Activated T-helper 9 cell treated with anti-CD3 and anti-CD28 coated beads, Interleukin-2, amount 50 U/mL, for 16 hours (primary cell): ENCODE data around the gene FLT1.

Source experiments
- DNase-seq: peaks from one replicate; pipeline ENCODE4 v3.0.0-alpha.2; 2020; ENCODE audit warnings: low read depth

Gene FLT1

DNA sequence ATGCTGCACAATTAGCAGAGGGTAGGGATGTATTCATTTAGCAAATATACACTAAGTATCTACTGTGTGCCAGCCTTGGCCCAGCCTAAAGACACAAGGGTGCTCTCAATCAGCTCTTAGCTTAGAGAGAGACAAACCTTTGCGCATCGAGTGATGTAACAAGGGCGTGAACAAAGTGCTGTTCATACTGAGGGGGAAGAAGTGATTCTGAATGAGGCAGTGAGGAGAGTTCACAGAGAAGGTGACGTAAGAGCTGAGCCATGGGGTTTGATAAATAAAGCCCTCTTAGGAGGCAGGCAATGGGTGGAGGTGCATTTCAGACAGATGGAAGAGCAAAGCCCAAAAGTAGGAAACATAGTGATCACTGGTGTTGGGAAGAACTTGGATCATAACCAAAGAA lies 68.5 kb downstream of the FLT1 start:
- DNase-seq: no peak

DNA sequence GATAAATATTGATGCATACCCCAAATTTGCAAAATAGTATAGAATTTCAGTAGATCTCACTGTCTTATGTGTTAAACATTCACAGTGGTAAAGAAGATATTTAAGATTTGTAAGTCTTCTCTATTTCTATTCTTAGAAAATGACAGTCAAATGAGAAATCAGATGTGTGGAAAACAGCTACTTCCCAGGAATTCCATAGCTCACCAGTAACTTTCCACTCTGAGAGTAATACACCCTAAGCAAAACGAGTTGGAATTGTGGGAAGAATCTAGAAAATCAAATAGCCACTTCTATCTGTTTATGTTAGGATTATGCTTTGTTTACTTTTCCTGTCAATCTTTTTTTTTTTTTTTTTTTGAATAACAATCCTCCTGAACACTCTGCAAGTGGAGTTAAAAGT lies 69.1 kb downstream of the FLT1 start:
- no peak for DNase-seq

GRCh38 chr13:28424541-28424940 lies 70.4 kb downstream of the FLT1 start:
- no peak for DNase-seq

GRCh38 chr13:28423010-28423409 lies 71.9 kb downstream of the FLT1 start:
- DNase-seq: no peak

DNA sequence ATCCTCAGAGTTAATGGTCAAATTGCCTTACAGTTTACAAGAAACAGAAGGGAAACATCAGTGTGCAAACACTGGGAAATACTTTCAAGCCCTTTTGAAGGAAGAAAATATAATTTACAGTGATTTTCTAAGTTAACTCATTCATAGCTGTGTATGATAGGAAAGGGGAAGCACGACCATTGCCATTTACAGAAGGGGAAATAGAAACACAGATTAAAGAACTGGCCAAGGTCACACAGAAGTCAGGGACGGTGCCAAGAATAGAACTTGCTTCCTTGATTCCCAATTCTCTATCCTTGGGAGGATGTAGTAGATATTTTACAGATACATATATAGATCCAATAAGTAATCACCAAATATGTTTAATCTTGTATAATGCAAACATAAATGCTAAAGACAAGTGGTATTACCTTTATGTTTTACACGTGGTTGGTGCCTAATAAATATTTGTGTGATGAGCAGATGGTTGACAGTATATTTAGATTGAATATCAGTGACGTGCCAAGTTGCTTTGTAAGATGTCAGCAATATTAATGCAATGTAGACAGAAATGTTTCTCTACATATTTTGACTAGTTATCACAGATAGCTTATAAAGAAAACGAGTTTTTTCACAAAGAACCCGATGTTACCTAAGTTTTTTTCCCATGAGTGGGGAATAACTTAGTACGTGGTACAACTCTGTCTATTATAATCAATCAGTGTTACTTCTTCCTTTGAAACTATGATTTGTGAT lies 73.1 kb downstream of the FLT1 start:
- DNase-seq: no peak

DNA sequence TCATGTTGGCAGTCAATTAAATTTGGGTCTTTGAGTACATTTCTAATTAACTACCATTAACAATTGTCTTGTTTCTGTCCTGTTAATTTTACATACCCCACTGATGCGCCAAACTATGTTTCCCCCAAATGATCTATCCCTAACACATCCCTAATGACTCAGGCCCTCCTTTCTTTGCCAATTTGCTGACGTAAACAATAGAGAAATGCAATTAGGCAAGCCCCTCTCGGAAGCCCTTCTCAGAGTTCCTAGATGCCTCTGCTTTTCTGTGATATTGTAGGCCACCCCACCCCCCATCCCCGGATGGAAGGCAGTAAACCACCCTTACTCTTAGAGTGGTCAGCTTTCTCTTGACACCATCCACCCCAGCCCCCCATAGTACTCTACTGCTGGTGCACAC lies 74.2 kb downstream of the FLT1 start:
- DNase-seq: no peak

GRCh38 chr13:28415994-28416421 lies 78.9 kb downstream of the FLT1 start:
- no peak for DNase-seq

GRCh38 chr13:28413999-28414398 lies 80.9 kb downstream of the FLT1 start:
- DNase-seq: no peak

GRCh38 chr13:28412981-28413380 lies 81.9 kb downstream of the FLT1 start:
- DNase-seq: no peak

DNA sequence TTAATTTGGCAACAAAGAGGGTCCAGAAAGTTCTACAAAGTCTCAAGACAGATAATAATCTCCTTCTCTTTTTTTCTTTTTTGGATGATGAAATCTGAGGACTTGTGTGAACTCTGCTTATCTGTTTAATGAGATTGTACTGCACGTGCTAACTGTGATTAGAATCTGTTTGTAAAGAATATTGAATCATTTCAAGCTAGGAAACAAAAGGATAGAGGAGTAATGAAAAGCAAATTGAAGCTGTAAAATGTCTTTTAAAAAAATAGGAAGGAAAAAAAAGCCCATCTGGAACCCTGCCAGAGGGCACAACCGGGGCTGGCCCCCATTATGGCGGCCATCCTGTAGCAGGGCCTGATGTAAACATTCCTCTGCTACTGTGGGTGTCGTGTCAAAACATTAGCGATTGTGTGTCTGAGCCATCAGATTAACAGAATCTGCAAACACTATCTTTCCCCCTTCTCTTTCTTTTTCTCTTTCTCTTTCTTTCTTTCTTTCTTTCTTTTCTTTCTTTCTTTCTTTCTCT lies 83.0 kb downstream of the FLT1 start:
- no peak for DNase-seq

DNA sequence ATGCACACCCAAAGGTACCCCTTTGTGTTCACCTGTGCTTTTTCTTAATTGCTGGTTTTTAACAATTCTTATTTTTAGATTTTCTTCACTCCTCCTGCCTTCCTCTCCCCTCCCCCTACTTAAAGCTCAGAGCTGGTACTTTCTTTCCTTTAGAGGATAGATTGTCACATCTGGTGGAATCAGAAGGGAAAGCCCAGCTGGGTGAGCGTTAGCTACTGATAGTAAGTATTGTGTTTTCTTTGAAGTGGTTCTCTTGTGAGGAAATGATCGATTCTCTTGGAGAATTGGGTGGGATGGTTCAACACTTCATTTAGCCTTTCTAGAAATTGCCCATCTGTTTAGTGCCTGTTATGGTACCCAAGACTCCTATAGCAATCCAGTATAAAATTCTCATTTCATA lies 84.8 kb downstream of the FLT1 start:
- no peak for DNase-seq

- no peak for DNase-seq
Measured at GRCh38 chr13:28409648-28410047, 85.3 kb downstream of the FLT1 start.

- DNase-seq: no peak
Measured at GRCh38 chr13:28408863-28409262, 86.1 kb downstream of the FLT1 start.

DNA sequence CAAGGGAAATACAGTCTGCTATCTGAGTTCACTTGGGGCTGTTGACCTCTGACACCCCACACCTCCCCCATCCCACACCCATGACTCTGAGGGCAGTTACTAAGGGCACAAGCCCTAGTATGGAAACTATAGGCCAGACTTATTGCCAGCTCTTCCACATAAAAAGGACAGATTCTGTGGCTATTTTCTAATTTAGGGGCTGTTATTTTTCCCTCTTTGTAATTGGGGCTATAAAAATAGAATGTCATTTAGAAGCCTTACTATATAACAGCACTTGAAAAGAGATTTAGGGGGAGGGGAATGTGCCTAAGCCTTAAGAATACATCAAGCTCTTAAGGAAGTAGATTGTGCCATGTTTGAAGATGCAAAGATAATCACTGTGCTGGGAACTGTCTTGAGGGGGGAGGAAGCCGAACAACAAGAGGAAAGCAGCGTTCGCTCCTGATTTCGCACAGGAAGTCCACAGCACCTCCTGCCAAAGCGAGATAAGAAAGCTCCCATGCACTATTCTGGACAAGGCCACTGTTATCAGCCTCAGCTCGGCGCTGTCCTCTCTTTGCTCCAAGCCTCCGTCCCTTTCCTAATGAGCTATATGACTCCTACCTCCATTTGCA lies 86.6 kb downstream of the FLT1 start:
- no peak for DNase-seq

DNA sequence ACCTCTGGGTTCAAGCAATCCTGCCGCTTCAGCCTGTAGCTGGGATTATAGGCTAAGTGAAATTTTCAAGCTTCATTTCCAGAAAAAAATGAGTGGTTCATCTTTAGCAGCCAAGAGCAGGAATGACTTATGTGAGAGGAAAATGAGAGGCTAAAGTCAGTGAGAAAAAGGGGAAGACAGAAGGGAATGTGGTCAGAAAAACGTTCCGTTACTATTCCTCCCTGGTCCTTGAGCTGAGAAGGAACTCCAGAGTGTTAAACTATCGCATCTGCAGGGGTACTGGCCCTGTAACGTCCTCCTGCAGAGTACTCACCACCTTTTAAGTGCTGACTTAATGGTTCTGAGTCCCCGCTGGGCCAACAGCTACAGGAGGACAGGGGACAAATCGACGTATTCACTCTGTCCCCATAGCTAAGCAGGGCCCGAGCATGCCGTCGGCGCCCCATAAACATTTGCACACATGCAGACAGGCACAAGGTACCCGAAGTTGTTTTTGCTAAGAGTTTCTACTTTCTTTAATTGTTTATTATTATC lies 88.1 kb downstream of the FLT1 start:
- no peak for DNase-seq

DNA sequence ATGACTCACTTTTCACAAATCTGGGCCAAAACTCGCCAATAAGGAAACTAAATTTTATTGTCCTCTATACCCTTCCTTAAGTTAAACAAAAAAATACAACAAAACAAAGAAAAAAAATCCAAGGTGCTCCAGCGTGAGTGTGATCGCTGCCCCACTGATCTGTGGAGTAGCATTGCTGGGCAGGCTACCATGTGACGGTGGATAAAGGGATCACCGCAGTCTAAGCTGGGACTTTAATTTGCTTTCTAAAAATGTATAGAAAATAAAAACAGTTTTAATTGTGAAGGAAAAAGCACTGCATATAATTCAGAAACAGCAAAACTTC lies 92.9 kb downstream of the FLT1 start:
- DNase-seq: no peak

DNA sequence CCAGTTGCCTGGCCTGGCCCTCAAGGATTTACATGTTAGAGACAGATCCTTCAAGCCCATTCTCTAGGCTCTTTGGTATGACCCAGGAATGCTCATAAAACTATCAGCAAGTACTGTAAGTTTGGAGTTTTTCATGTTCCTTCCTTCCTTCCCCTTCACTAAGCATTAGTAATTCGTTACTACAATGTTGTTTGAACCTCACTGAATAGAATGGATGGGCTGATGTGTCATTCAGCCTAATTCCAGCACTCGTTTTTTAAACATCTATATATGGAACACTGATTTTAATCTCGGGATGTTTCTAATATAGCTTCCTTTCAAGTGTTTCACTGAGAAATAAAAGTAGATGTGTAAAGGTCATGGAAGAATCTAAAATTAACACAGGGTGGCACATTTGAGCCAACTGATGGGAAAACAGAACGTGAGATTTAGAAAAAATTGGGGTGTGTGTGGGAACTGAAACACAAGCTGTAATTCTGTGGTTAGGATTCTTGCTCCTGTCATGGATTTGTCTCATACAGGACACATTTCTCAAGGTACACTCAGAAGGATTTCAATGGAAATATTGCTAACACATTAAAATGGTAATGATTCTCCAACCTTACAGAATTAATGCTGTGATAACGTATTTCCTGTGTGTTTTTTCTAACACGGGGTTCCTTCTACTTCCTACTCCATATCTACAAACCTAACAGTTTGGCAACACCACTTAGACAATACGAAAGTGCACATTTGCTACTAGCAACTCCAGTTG lies 93.4 kb downstream of the FLT1 start:
- DNase-seq: no peak

GRCh38 chr13:28396053-28396452 lies 98.9 kb downstream of the FLT1 start:
- DNase-seq: no peak

GRCh38 chr13:28394422-28394821 lies 100.5 kb downstream of the FLT1 start:
- no peak for DNase-seq

DNA sequence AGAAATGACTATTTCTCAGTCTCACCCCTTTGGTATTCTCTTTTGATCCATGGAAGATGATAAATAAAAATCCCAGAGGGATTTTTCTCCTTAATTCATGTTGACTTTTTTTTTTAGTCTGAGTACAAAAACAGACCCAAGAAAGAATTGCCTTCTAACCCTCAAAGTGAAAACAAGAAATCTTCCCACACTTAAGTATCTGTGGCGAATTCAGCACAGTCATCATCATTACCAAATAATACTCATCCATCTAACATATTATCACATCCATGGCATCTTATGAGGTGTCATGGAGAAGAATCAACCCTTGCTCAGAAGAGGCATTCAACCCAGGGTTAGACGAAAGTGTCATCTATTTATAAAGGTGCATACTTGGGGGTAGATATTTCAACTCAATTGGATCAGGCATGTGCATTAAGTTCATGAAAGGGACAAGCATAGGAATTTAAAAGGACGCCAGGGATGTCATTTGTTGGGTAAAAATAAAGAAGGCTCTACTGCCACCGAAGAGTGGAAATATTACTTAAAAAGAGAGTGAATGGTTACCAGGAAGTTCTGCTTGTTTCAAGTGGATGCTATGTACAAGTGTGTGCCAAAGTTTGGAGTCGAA lies 101.9 kb downstream of the FLT1 start:
- no peak for DNase-seq

- no peak for DNase-seq
Measured at GRCh38 chr13:28392428-28392827, 102.5 kb downstream of the FLT1 start.

GRCh38 chr13:28387740-28388501 lies 107.0 kb downstream of the FLT1 start:
- no peak for DNase-seq
